SU-DHL-6 (cell line): ENCODE results near the gene CDX2.
A peak's percentile ranks its signal among the peaks of the same experiment; 100 is the strongest.

Source experiments
- CTCF ChIP-seq: fragments of 200-600 bp; sonication (generic); IDR thresholded peaks from one replicate; pipeline ENCODE4 v1.5.1; 2017; ENCODE audit warnings: antibody characterized with exemption, mild to moderate bottlenecking, low read length, moderate library complexity; ENCODE audit not compliant: insufficient read depth, poor library complexity, severe bottlenecking
- EZH2phosphoT487 ChIP-seq: fragments of 200-600 bp; sonication (generic), shearing (Covaris generic); conservative IDR thresholded peaks from 2 replicates; pipeline ENCODE4 v1.6.1; 2018; ENCODE audit warnings: mild to moderate bottlenecking, antibody characterized with exemption, low read length, moderate library complexity, mixed read lengths

- peak; percentile 74 for TF ChIP-seq CTCF
- TF ChIP-seq EZH2phosphoT487 = no peak
Observed at GRCh38 chr13:27953676-27954405, 15.3 kb downstream of the CDX2 start.
